Activated CD4-positive, alpha-beta T cell treated with anti-CD3 and anti-CD28 coated beads, Interleukin-2, amount 50 U/mL, for 1 hour (primary cell): ENCODE measurements around the gene MICOS13.

Experiments used
- DNase-seq: peaks from one replicate; pipeline ENCODE4 v3.0.0-alpha.2; 2020

Gene MICOS13

GRCh38 chr19:5665781-5666513 is 14.4 kb downstream of the MICOS13 start:
- DNase-seq: no peak

GRCh38 chr19:5664515-5664914 is 15.8 kb downstream of the MICOS13 start:
- DNase-seq: no peak

- DNase-seq: no peak
Observed at GRCh38 chr19:5663904-5664303, 16.4 kb downstream of the MICOS13 start.

GRCh38 chr19:5661483-5661882 is 18.8 kb downstream of the MICOS13 start:
- no peak for DNase-seq

GRCh38 chr19:5655412-5655811 is 24.9 kb downstream of the MICOS13 start:
- no peak for DNase-seq

GRCh38 chr19:5654931-5655330 is 25.4 kb downstream of the MICOS13 start:
- no peak for DNase-seq

GRCh38 chr19:5652261-5652660 is 28.1 kb downstream of the MICOS13 start:
- DNase-seq: no peak

GRCh38 chr19:5651361-5651760 is 29.0 kb downstream of the MICOS13 start:
- DNase-seq: no peak

- no peak for DNase-seq
Observed at GRCh38 chr19:5648464-5648863, 31.9 kb downstream of the MICOS13 start.

GRCh38 chr19:5646703-5647102 is 33.6 kb downstream of the MICOS13 start:
- no peak for DNase-seq

- no peak for DNase-seq
Observed at GRCh38 chr19:5645409-5645808, 34.9 kb downstream of the MICOS13 start.

GRCh38 chr19:5644037-5644436 is 36.3 kb downstream of the MICOS13 start:
- DNase-seq: no peak

GRCh38 chr19:5643060-5643459 is 37.3 kb downstream of the MICOS13 start:
- no peak for DNase-seq

- no peak for DNase-seq
Observed at GRCh38 chr19:5642204-5642603, 38.1 kb downstream of the MICOS13 start.

GRCh38 chr19:5641171-5641570 is 39.1 kb downstream of the MICOS13 start:
- no peak for DNase-seq

- DNase-seq: no peak
Observed at GRCh38 chr19:5637971-5638370, 42.3 kb downstream of the MICOS13 start.

- no peak for DNase-seq
Observed at GRCh38 chr19:5635427-5635826, 44.9 kb downstream of the MICOS13 start.

GRCh38 chr19:5632657-5633056 is 47.7 kb downstream of the MICOS13 start:
- DNase-seq: no peak

GRCh38 chr19:5632241-5632612 is 48.1 kb downstream of the MICOS13 start:
- DNase-seq: no peak

- no peak for DNase-seq
Observed at GRCh38 chr19:5631567-5632240, 48.6 kb downstream of the MICOS13 start.

- no peak for DNase-seq
Observed at GRCh38 chr19:5628919-5629481, 51.3 kb downstream of the MICOS13 start.

- no peak for DNase-seq
Observed at GRCh38 chr19:5628461-5628860, 51.9 kb downstream of the MICOS13 start.
